IPS-20b (cell line): Measurements from ENCODE around the gene ENPP5.
"Not testable (repeated sequence)": the region's sequence is repeated elsewhere in the genome, so short reads cannot be mapped to it uniquely, and the experiment has no call there.

ENCODE experiments used
- H3K27ac ChIP-seq: one replicate; pipeline ENCODE4 v1.5.1; 2013; ENCODE audit warnings: low read length
- H3K27me3 ChIP-seq: 2 replicates; pipeline ENCODE4 v1.6.1; 2013; ENCODE audit warnings: mild to moderate bottlenecking, low read length, inconsistent platforms; ENCODE audit not compliant: insufficient read depth
- H3K36me3 ChIP-seq: 2 replicates; pipeline ENCODE4 v1.6.1; 2013; ENCODE audit warnings: low read depth, mild to moderate bottlenecking, inconsistent platforms, low read length, moderate library complexity; ENCODE audit not compliant: insufficient read depth
- H3K4me1 ChIP-seq: 2 replicates; pipeline ENCODE4 v1.6.1; 2013; ENCODE audit warnings: mild to moderate bottlenecking, control low read depth, inconsistent platforms, low read length, moderate library complexity; ENCODE audit not compliant: insufficient read depth
- H3K4me3 ChIP-seq: 2 replicates; pipeline ENCODE4 v1.5.1; 2013; ENCODE audit warnings: mild to moderate bottlenecking, low read length, inconsistent platforms
- H3K9ac ChIP-seq: 2 replicates; pipeline ENCODE4 v1.6.1; 2013; ENCODE audit warnings: low read depth, mild to moderate bottlenecking, inconsistent platforms, low read length, moderate library complexity
- H3K9me3 ChIP-seq: 2 replicates; pipeline ENCODE4 v1.6.1; 2013; ENCODE audit warnings: mild to moderate bottlenecking, low read depth, low read length, inconsistent platforms; ENCODE audit not compliant: insufficient read depth

The ENPP5 gene

GRCh38 chr6:46172176-46172575 lies 1.4 kb upstream of the ENPP5 start:
- Histone ChIP-seq H3K4me1 (0 out of 2 replicates have a peak, but pooled peaks cover 4% of the 10 kb centered on the region), H3K27ac (no peak overlapping the region), H3K36me3 (peaks cover 8% of the 10 kb centered on the region; the same call in 1 of the 2 replicates), H3K4me3 (no peak overlapping the region), H3K9me3 (no peaks in the 10 kb centered on the region), H3K27me3 (no peaks in the 10 kb centered on the region), H3K9ac (no peak overlapping the region)

- no peaks in the 10 kb centered on the region for H3K27me3 ChIP-seq
- H3K9ac ChIP-seq = no peak overlapping the region
- H3K4me3 ChIP-seq = no peak overlapping the region
- H3K27ac ChIP-seq = no peak overlapping the region
- peaks cover 27% of the 10 kb centered on the region for H3K36me3 ChIP-seq
- H3K4me1 ChIP-seq = peaks cover 3% of the 10 kb centered on the region; the same call in 1 of the 2 replicates
- H3K9me3 ChIP-seq = no peaks in the 10 kb centered on the region
These were observed 10.7 kb downstream of the ENPP5 start for GRCh38 chr6:46160102-46160501.

GRCh38 chr6:46159229-46159628 lies 11.6 kb downstream of the ENPP5 start:
- H3K27ac ChIP-seq = no peak overlapping the region
- H3K27me3 ChIP-seq = no peaks in the 10 kb centered on the region
- H3K36me3 ChIP-seq = peaks cover 24% of the 10 kb centered on the region
- no peak overlapping the region for H3K9ac ChIP-seq
- H3K4me1 ChIP-seq = peaks cover 3% of the 10 kb centered on the region; the same call in 1 of the 2 replicates
- H3K4me3 ChIP-seq = no peak overlapping the region
- no peaks in the 10 kb centered on the region for H3K9me3 ChIP-seq

- no peaks in the 10 kb centered on the region for H3K9me3 ChIP-seq
- peaks cover 3% of the 10 kb centered on the region; the same call in 1 of the 2 replicates for H3K4me1 ChIP-seq
- H3K9ac ChIP-seq = no peak overlapping the region
- H3K27ac ChIP-seq = no peak overlapping the region
- H3K27me3 ChIP-seq = no peaks in the 10 kb centered on the region
- H3K36me3 ChIP-seq = peaks cover 22% of the 10 kb centered on the region
- H3K4me3 ChIP-seq = no peak overlapping the region
These were observed 14.1 kb downstream of the ENPP5 start for GRCh38 chr6:46156701-46157100.

GRCh38 chr6:46149066-46149465 lies 21.7 kb downstream of the ENPP5 start:
- not testable (repeated sequence) for H3K4me1 ChIP-seq, H3K9me3 ChIP-seq, H3K4me3 ChIP-seq, H3K36me3 ChIP-seq, H3K9ac ChIP-seq, H3K27me3 ChIP-seq, H3K27ac ChIP-seq

GRCh38 chr6:46144270-46144669 lies 26.5 kb downstream of the ENPP5 start:
- Histone ChIP-seq H3K4me1 (peaks cover 17% of the 10 kb centered on the region; the same call in 1 of the 2 replicates), H3K27ac (no peak overlapping the region), H3K9me3 (no peaks in the 10 kb centered on the region), H3K4me3 (no peak overlapping the region), H3K9ac (no peak overlapping the region), H3K27me3 (no peaks in the 10 kb centered on the region), H3K36me3 (no peaks in the 10 kb centered on the region)

- H3K4me3 ChIP-seq = no peak overlapping the region
- peaks cover 7% of the 10 kb centered on the region; the same call in 1 of the 2 replicates for H3K4me1 ChIP-seq
- H3K36me3 ChIP-seq = no peaks in the 10 kb centered on the region
- no peaks in the 10 kb centered on the region for H3K9me3 ChIP-seq
- no peak overlapping the region for H3K9ac ChIP-seq
- H3K27me3 ChIP-seq = no peaks in the 10 kb centered on the region
- no peak overlapping the region for H3K27ac ChIP-seq
These were observed 32.5 kb downstream of the ENPP5 start for GRCh38 chr6:46138281-46138680.

GRCh38 chr6:46137387-46137786 lies 33.4 kb downstream of the ENPP5 start:
- H3K4me1 ChIP-seq = peaks cover 6% of the 10 kb centered on the region; the same call in 1 of the 2 replicates
- no peaks in the 10 kb centered on the region for H3K9me3 ChIP-seq
- H3K36me3 ChIP-seq = no peaks in the 10 kb centered on the region
- no peak overlapping the region for H3K27ac ChIP-seq
- no peak overlapping the region for H3K4me3 ChIP-seq
- no peaks in the 10 kb centered on the region for H3K27me3 ChIP-seq
- no peak overlapping the region for H3K9ac ChIP-seq

- H3K4me3 ChIP-seq = no peak overlapping the region
- no peaks in the 10 kb centered on the region for H3K9me3 ChIP-seq
- no peaks in the 10 kb centered on the region for H3K36me3 ChIP-seq
These were observed 33.9 kb downstream of the ENPP5 start for GRCh38 chr6:46136831-46137230.

GRCh38 chr6:46135176-46135575 lies 35.6 kb downstream of the ENPP5 start:
- Histone ChIP-seq H3K9ac (no peak overlapping the region), H3K27me3 (peaks cover 7% of the 10 kb centered on the region), H3K9me3 (no peaks in the 10 kb centered on the region), H3K4me3 (no peak overlapping the region), H3K27ac (no peak overlapping the region), H3K36me3 (no peaks in the 10 kb centered on the region), H3K4me1 (no peaks in the 10 kb centered on the region)

More at GRCh38 chr6:46136831-46137230, 33.9 kb downstream of the ENPP5 start:
- Histone ChIP-seq H3K27ac (no peak overlapping the region), H3K27me3 (no peaks in the 10 kb centered on the region), H3K9ac (no peak overlapping the region), H3K4me1 (peaks cover 5% of the 10 kb centered on the region; the same call in 1 of the 2 replicates)

GRCh38 chr6:46134216-46134615 lies 36.6 kb downstream of the ENPP5 start:
- no peaks in the 10 kb centered on the region for H3K9me3 ChIP-seq
- H3K27me3 ChIP-seq = peaks cover 10% of the 10 kb centered on the region
- no peak overlapping the region for H3K27ac ChIP-seq
- H3K9ac ChIP-seq = no peak overlapping the region
- H3K4me3 ChIP-seq = no peak overlapping the region
- no peaks in the 10 kb centered on the region for H3K36me3 ChIP-seq
- H3K4me1 ChIP-seq = no peaks in the 10 kb centered on the region

GRCh38 chr6:46131291-46131690 lies 39.5 kb downstream of the ENPP5 start:
- H3K4me3 ChIP-seq, H3K9me3 ChIP-seq, H3K4me1 ChIP-seq, H3K27ac ChIP-seq, H3K36me3 ChIP-seq, H3K9ac ChIP-seq: not testable (repeated sequence)
- peaks cover 29% of the 10 kb centered on the region for H3K27me3 ChIP-seq
